Activated CD8-positive, alpha-beta memory T cell treated with anti-CD3 and anti-CD28 coated beads for 36 hours (primary cell): ENCODE results near the gene UNC13A. TPM values are rescaled to one million over a fixed set of nuclear protein-coding genes. Genes with fewer than 3 reads are reported as not detected.

Experiments used
- CTCF ChIA-PET: fragments of 350-600 bp; sonication (Branson Sonifier 250); formaldehyde crosslinking; loops from one replicate; lab custom pipeline; 2021; ENCODE audit warnings: antibody characterized with exemption; lab: Charles Lee
- POLR2A ChIA-PET: fragments of 350-600 bp; sonication (Branson Sonifier 250); formaldehyde crosslinking; loops from one replicate; lab custom pipeline; 2021; ENCODE audit warnings: antibody characterized with exemption; lab: Charles Lee
- total RNA-seq, 2 experiments: library from RNA; stranded (reverse); gene quantifications; one replicate each; pipeline ENCODE4 v1.2.3, GENCODE V29; 2021

UNC13A gene
- total RNA-seq: under 1 TPM in 1 of 2 experiments, not detected in 1; 0.02 TPM

GRCh38 chr19:17687857-17688784 is at the start of gene UNC13A:
Gene UNC13A, minus strand, starts transcription at chr19:17688354. Its CDS starts 155 bp downstream, at chr19:17688199.
- ChIA-PET CTCF (interaction anchor here (0.6 kb wide), 1 partner anchor 137 kb away, joined by 3 read pairs; no protein-coding TSS in a partner anchor), POLR2A (no interaction called here)

GRCh38 chr19:17737690-17738153 is 49.6 kb upstream of the UNC13A start:
- ChIA-PET CTCF (interaction anchor here (0.7 kb wide), 2 partner anchors 144 to 216 kb away, joined by 3 to 5 read pairs; no protein-coding TSS in a partner anchor), POLR2A (interaction anchor here (0.7 kb wide), 1 partner anchor 17 kb away, joined by 7 read pairs; no protein-coding TSS in a partner anchor)

GRCh38 chr19:17735410-17735809 is 47.3 kb upstream of the UNC13A start:
- ChIA-PET POLR2A (no interaction called here), CTCF (no interaction called here)

- POLR2A ChIA-PET: no interaction called here
Measured at GRCh38 chr19:17734146-17734545, 46.0 kb upstream of the UNC13A start.

GRCh38 chr19:17733127-17733526 is 45.0 kb upstream of the UNC13A start:
- CTCF ChIA-PET: no interaction called here

More at GRCh38 chr19:17734146-17734545, 46.0 kb upstream of the UNC13A start:
- CTCF ChIA-PET: no interaction called here

GRCh38 chr19:17727843-17728242 is 39.7 kb upstream of the UNC13A start:
- POLR2A ChIA-PET: no interaction called here
- CTCF ChIA-PET: no interaction called here

More at GRCh38 chr19:17733127-17733526, 45.0 kb upstream of the UNC13A start:
- POLR2A ChIA-PET: interaction anchor here (0.6 kb wide), 1 partner anchor 180 kb away, joined by 3 read pairs; no protein-coding TSS in a partner anchor

- ChIA-PET POLR2A (no interaction called here), CTCF (interaction anchor here (0.7 kb wide), 1 partner anchor 33 kb away, joined by 3 read pairs; no protein-coding TSS in a partner anchor)
Measured at GRCh38 chr19:17726964-17727773, 39.0 kb upstream of the UNC13A start.

- CTCF ChIA-PET: interaction anchor here (1.4 to 1.5 kb wide), 2 partner anchors 49 to 58 kb away, joined by 5 to 6 read pairs; no protein-coding TSS in a partner anchor
- POLR2A ChIA-PET: interaction anchor here (0.6 kb wide), 1 partner anchor 12 kb away, joined by 3 read pairs; no protein-coding TSS in a partner anchor
Measured at GRCh38 chr19:17726136-17726741, 38.1 kb upstream of the UNC13A start.

- CTCF ChIA-PET: interaction anchor here (1.4 to 1.5 kb wide), 2 partner anchors 50 to 59 kb away, joined by 5 to 6 read pairs; no protein-coding TSS in a partner anchor
- POLR2A ChIA-PET: no interaction called here
Measured at GRCh38 chr19:17725422-17726078, 37.4 kb upstream of the UNC13A start.

GRCh38 chr19:17724655-17725054 is 36.5 kb upstream of the UNC13A start:
- CTCF ChIA-PET: interaction anchor here (1.5 kb wide), 2 partner anchors 20 to 60 kb away, joined by 3 to 5 read pairs; no protein-coding TSS in a partner anchor
- POLR2A ChIA-PET: interaction anchor here (0.6 kb wide), 1 partner anchor 123 kb away, joined by 3 read pairs; the partner anchor contains the start of gene JAK3

GRCh38 chr19:17722655-17723240 is 34.6 kb upstream of the UNC13A start:
- POLR2A ChIA-PET: no interaction called here
- CTCF ChIA-PET: interaction anchor here (0.6 to 1.5 kb wide), 3 partner anchors 18 to 210 kb away, joined by 3 to 5 read pairs (median 3); partner anchors contain the start of gene CCDC124

GRCh38 chr19:17721821-17722220 is 33.7 kb upstream of the UNC13A start:
- POLR2A ChIA-PET: interaction anchor here (2.1 kb wide), 1 partner anchor 29 kb away, joined by 7 read pairs; the partner anchor contains the start of gene FCHO1
- CTCF ChIA-PET: interaction anchor here (1.3 to 1.5 kb wide), 2 partner anchors 17 to 211 kb away, joined by 3 to 5 read pairs; partner anchors contain the start of gene CCDC124

GRCh38 chr19:17721111-17721628 is 33.0 kb upstream of the UNC13A start:
- CTCF ChIA-PET: interaction anchor here (0.7 to 1.9 kb wide), 5 partner anchors 17 to 211 kb away, joined by 3 to 9 read pairs (median 4); partner anchors contain the start of genes CCDC124 and RPL18A

GRCh38 chr19:17720440-17720839 is 32.3 kb upstream of the UNC13A start:
- POLR2A ChIA-PET: interaction anchor here (0.6 to 2.1 kb wide), 4 partner anchors 10 to 197 kb away, joined by 3 to 7 read pairs (median 4); partner anchors contain the start of gene FCHO1
- CTCF ChIA-PET: interaction anchor here (0.7 to 1.9 kb wide), 5 partner anchors 16 to 139 kb away, joined by 3 to 9 read pairs (median 4); partner anchors contain the start of gene RPL18A

More at GRCh38 chr19:17721111-17721628, 33.0 kb upstream of the UNC13A start:
- POLR2A ChIA-PET: interaction anchor here (2.1 kb wide), 1 partner anchor 30 kb away, joined by 7 read pairs; the partner anchor contains the start of gene FCHO1

- POLR2A ChIA-PET: interaction anchor here (0.6 to 2.1 kb wide), 8 partner anchors 10 to 196 kb away, joined by 3 to 7 read pairs (median 4); partner anchors contain the start of genes FCHO1 and RPL18A
- CTCF ChIA-PET: interaction anchor here (0.6 to 1.9 kb wide), 6 partner anchors 16 to 139 kb away, joined by 3 to 9 read pairs (median 4); partner anchors contain the start of gene RPL18A
Measured at GRCh38 chr19:17719730-17720400, 31.7 kb upstream of the UNC13A start.
